Mesothelial cell of epicardium (in vitro differentiated cells): ENCODE data around the gene CELF6. TPM values are rescaled to one million over a fixed set of nuclear protein-coding genes. Genes with fewer than 3 reads are reported as not detected.

Experiments used
- DNase-seq, 2 experiments: peaks; one replicate each; pipeline ENCODE4 v3.0.0; 2021; ENCODE audit warnings: low spot score in 2 of 2; ENCODE audit not compliant: unreplicated experiment in 2 of 2
- H3K27ac Mint-ChIP-seq: 2 replicates; pipeline ENCODE4 v1.8.0; 2021; ENCODE audit warnings: mixed read lengths
- H3K27me3 Mint-ChIP-seq: 2 replicates; pipeline ENCODE4 v1.8.0; 2021; ENCODE audit warnings: low read depth, mixed read lengths
- H3K36me3 Mint-ChIP-seq: 2 replicates; pipeline ENCODE4 v1.8.0; 2021; ENCODE audit warnings: mixed read lengths
- H3K4me1 Mint-ChIP-seq: 2 replicates; pipeline ENCODE4 v1.8.0; 2021; ENCODE audit warnings: mixed read lengths
- H3K4me3 Mint-ChIP-seq: 2 replicates; pipeline ENCODE4 v1.8.0; 2021; ENCODE audit warnings: mild to moderate bottlenecking, moderate library complexity, mixed read lengths
- H3K9me3 Mint-ChIP-seq: 2 replicates; pipeline ENCODE4 v1.8.0; 2021; ENCODE audit warnings: mixed read lengths
- total RNA-seq: library from RNA; stranded (reverse); gene quantifications from 3 replicates; pipeline ENCODE4 v1.2.1, GENCODE V29; 2021
- TF ChIP-seq, protein P1 (sequence below): fragments of 200-600 bp; sonication (generic); IDR thresholded peaks from one replicate; pipeline ENCODE4 v1.5.0; 2021; ENCODE audit warnings: antibody characterized with exemption; ENCODE audit not compliant: unreplicated experiment

CELF6 gene
- total RNA-seq = 1.2 to 1.9 TPM (median 1.3 TPM) in 3 replicates

DNA sequence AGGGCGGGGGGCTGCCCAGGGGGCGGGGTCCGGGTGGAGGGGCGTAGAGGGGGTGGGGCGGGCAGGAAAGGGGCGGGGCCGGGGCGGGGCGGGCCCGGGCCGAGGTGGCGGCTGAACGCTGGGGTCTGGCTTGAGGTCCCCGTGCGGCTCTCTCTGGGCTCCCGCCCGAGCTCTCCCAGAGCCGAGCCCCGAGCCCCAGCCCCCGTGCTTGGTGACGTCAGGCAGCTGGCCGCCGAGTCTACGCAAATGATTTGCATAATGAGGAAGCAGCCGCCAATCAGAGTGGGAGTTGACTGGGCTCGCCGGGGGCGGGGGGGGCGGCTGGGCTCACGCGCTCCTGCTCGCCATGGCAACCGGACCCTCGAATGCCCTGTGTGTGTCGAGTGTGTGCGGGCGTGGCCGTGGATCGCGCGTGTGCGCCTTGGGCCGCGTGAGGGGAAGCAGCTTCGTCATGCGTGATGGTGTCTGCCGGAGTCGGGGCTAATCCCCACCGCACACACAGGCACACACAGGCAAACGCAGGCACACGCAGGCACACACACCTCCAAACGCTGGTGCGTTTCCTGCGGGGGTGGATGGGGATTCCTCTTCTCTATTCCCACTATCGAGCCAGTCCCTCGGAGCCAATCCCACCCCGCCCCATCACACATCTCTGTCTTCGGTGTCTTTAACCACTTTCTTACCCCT, at the start of gene CELF6:
Gene CELF6, minus strand, starts transcription at position 173 of the 687 bp plus-strand sequence. CDS start 283 bp downstream, outside the sequence.
- H3K27me3 Mint-ChIP-seq = peaks cover 46% of the 10 kb centered on the region
- H3K9me3 Mint-ChIP-seq = peaks cover 16% of the 10 kb centered on the region
- DNase-seq = peak; percentile 77 to 85
- peak within 1 kb of the TSS; percentile 64 for H3K4me3 Mint-ChIP-seq
- peak within 1 kb of the TSS; percentile 8 for H3K27ac Mint-ChIP-seq
- H3K36me3 Mint-ChIP-seq = peaks cover 15% of the 10 kb centered on the region
- TF ChIP-seq, protein P1, sequence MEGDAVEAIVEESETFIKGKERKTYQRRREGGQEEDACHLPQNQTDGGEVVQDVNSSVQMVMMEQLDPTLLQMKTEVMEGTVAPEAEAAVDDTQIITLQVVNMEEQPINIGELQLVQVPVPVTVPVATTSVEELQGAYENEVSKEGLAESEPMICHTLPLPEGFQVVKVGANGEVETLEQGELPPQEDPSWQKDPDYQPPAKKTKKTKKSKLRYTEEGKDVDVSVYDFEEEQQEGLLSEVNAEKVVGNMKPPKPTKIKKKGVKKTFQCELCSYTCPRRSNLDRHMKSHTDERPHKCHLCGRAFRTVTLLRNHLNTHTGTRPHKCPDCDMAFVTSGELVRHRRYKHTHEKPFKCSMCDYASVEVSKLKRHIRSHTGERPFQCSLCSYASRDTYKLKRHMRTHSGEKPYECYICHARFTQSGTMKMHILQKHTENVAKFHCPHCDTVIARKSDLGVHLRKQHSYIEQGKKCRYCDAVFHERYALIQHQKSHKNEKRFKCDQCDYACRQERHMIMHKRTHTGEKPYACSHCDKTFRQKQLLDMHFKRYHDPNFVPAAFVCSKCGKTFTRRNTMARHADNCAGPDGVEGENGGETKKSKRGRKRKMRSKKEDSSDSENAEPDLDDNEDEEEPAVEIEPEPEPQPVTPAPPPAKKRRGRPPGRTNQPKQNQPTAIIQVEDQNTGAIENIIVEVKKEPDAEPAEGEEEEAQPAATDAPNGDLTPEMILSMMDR = no peak
- peaks cover 9% of the 10 kb centered on the region for H3K4me1 Mint-ChIP-seq

DNA sequence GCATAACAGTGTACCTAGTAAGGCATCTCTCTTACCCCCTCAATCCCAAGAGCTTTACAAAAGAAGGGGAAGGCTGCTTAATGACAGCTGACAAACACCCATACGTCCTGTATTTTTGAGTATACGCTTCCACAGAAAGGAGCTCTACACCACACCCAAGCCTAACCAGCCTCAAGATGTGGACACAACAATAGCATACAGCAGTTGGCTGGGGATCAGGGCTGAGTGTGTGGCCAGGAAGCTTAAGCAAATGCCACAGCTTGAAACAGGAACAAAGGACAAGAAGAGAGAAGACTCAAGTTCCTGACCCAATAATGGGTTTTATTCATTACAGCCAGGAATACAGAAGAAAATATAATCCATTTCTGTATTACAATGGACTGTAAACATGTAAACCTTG, 48.9 kb upstream of the CELF6 start:
- TF ChIP-seq, protein P1 = no peak
- peaks cover 3% of the 10 kb centered on the region for H3K9me3 Mint-ChIP-seq
- DNase-seq = no peak
- H3K27me3 Mint-ChIP-seq = no peaks in the 10 kb centered on the region
- H3K27ac Mint-ChIP-seq = no peak overlapping the region
- no peak overlapping the region for H3K4me3 Mint-ChIP-seq
- H3K36me3 Mint-ChIP-seq = peaks cover 13% of the 10 kb centered on the region
- peaks cover 4% of the 10 kb centered on the region for H3K4me1 Mint-ChIP-seq

DNA sequence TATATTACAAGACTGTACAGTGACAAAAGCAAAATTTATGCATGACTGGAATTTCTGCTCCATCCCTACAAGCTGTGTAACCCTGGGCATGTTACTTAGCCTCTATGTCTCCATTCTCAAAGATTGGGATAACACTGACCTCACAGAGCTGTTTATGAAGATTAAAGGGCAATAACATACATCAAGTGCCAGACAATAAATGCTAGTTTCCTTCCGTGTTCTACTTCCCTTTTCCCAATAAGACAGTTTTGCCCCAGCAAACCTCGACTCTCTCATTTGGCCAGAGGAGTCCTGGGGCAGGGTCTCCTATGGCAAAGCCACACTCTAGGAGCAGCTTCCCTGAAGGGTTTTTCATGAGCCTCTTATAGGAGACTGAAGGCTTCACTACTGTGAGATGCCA, 48.4 kb upstream of the CELF6 start:
- peaks cover 2% of the 10 kb centered on the region for H3K4me1 Mint-ChIP-seq
- peaks cover 3% of the 10 kb centered on the region for H3K9me3 Mint-ChIP-seq
- H3K27me3 Mint-ChIP-seq = no peaks in the 10 kb centered on the region
- peaks cover 13% of the 10 kb centered on the region for H3K36me3 Mint-ChIP-seq
- TF ChIP-seq, protein P1 = no peak
- no peak overlapping the region for H3K27ac Mint-ChIP-seq
- no peak for DNase-seq
- no peak overlapping the region for H3K4me3 Mint-ChIP-seq

DNA sequence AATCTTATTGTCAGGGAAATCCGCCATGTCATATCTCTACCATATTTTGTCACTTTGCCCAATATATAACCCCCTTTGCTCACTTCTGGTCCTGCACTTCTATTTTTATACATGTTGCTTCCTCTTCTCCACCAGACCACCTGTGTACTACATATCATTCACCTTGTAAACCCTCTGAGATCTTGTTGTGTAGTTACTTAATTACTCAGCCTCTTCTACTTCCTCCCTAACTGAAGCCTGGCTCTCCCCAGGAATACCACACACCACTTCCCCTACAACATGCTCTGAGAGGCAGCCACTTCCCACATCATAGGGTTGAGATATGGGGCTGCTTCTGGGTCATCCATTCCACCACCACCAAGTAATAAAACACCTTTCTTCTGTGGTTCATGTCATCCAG, 45.9 kb upstream of the CELF6 start:
- DNase-seq = no peak
- TF ChIP-seq, protein P1 = no peak

DNA sequence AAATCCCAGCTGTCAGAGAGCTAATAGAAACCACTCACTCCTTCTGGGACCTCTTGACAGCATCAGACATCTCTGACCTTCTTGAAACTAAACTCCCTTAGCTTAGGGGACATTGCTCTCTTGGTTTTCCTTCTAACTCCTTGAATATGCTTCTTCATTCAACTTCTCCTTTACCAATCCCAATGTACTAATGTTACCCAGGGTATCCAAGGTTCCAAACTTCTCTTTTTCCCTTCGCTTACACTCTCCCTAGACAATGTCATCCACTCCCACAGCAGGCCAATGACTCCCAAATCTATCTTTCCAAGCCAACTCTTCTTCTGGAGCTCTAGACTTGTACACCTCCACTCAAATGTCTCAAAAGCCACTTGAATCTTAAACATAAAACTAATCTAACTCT, 41.2 kb upstream of the CELF6 start:
- no peaks in the 10 kb centered on the region for H3K36me3 Mint-ChIP-seq
- no peaks in the 10 kb centered on the region for H3K27me3 Mint-ChIP-seq
- no peak for DNase-seq
- H3K9me3 Mint-ChIP-seq = no peaks in the 10 kb centered on the region
- H3K4me3 Mint-ChIP-seq = no peak overlapping the region
- H3K27ac Mint-ChIP-seq = no peak overlapping the region
- TF ChIP-seq, protein P1 = no peak
- H3K4me1 Mint-ChIP-seq = no peaks in the 10 kb centered on the region

More for the DNA sequence above, 45.9 kb upstream of the CELF6 start:
- Mint-ChIP-seq H3K36me3 (peaks cover 13% of the 10 kb centered on the region), H3K4me3 (no peak overlapping the region), H3K9me3 (peaks cover 3% of the 10 kb centered on the region), H3K27me3 (no peaks in the 10 kb centered on the region), H3K4me1 (no peaks in the 10 kb centered on the region), H3K27ac (no peak overlapping the region)
